Peyer's patch (tissue), 4 donors: ENCODE results near the gene SHLD1.

Experiments used
- POLR2A ChIP-seq, 2 donors: fragments of 450-650 bp; IDR thresholded peaks; one replicate each; pipeline ENCODE4 v1.5.1; 2017; ENCODE audit warnings: antibody characterized with exemption in 2 of 2, mild to moderate bottlenecking in 2 of 2, moderate library complexity in 2 of 2
- TF ChIP-seq, protein P1 (sequence below), 6 experiments: fragments of 450-650 bp in 4 of 6; fragments of 200-600 bp in 2 of 6; sonication (generic) in 1 of 6; IDR thresholded peaks; one replicate each; pipeline ENCODE4 v1.5.1; 2017 to 2019; ENCODE audit warnings: antibody characterized with exemption in 6 of 6, mild to moderate bottlenecking in 3 of 6, moderate library complexity in 1 of 6

DNA sequence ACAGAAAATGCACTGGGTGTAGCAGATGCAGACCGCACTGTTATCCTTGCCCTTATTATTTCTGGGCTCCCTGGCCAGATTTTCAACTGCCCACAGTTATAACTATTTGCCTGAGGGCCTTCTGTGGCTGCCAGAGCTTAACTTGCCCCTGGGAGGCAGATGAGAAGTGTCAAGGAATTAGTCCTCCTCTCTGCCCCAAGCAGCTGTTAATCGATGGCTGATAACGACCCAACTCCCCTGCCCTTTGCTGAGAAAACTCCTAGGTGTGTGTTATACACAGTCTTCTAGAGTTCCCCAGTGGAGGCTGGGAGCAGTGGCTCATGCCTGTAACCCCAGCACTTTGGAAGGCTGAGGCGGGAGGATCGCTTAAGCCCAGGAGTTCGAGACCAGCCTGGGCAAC, 44.4 kb upstream of the SHLD1 start:
- TF ChIP-seq POLR2A (IDR thresholded peaks at IDR 0.05) = no peak
- TF ChIP-seq, protein P1, sequence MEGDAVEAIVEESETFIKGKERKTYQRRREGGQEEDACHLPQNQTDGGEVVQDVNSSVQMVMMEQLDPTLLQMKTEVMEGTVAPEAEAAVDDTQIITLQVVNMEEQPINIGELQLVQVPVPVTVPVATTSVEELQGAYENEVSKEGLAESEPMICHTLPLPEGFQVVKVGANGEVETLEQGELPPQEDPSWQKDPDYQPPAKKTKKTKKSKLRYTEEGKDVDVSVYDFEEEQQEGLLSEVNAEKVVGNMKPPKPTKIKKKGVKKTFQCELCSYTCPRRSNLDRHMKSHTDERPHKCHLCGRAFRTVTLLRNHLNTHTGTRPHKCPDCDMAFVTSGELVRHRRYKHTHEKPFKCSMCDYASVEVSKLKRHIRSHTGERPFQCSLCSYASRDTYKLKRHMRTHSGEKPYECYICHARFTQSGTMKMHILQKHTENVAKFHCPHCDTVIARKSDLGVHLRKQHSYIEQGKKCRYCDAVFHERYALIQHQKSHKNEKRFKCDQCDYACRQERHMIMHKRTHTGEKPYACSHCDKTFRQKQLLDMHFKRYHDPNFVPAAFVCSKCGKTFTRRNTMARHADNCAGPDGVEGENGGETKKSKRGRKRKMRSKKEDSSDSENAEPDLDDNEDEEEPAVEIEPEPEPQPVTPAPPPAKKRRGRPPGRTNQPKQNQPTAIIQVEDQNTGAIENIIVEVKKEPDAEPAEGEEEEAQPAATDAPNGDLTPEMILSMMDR (IDR thresholded peaks at IDR 0.05) = no peak
